CD8-positive, alpha-beta memory T cell (primary cell): ENCODE results near the gene SNRNP70. TPM values are rescaled to one million over a fixed set of nuclear protein-coding genes. Genes with fewer than 3 reads are reported as not detected.
"Not testable (repeated sequence)": the region's sequence is repeated elsewhere in the genome, so short reads cannot be mapped to it uniquely, and the experiment has no call there.

Experiments
- CTCF ChIA-PET: fragments of 350-600 bp; sonication (Branson Sonifier 250); formaldehyde crosslinking; loops from one replicate; lab custom pipeline; 2021; ENCODE audit warnings: antibody characterized with exemption; lab: Charles Lee
- POLR2A ChIA-PET: fragments of 350-600 bp; sonication (Branson Sonifier 250); formaldehyde crosslinking; loops from one replicate; lab custom pipeline; 2021; ENCODE audit warnings: antibody characterized with exemption; lab: Charles Lee
- DNase-seq, 5 donors: peaks; one replicate each; pipeline versions ENCODE4 v3.0.0 to v3.0.0-alpha.2; 2020 to 2022; ENCODE audit warnings: mixed read lengths in 1 of 5
- H3K27ac ChIP-seq: one replicate; pipeline ENCODE4 v1.7.0; 2013; ENCODE audit warnings: low read depth, mild to moderate bottlenecking, low read length, moderate library complexity
- H3K27me3 ChIP-seq: 2 replicates; pipeline ENCODE4 v1.7.0; 2013; ENCODE audit warnings: low read length, mild to moderate bottlenecking; ENCODE audit not compliant: insufficient read depth, poor library complexity, severe bottlenecking
- H3K36me3 ChIP-seq: 2 replicates; pipeline ENCODE4 v1.7.0; 2013; ENCODE audit warnings: mild to moderate bottlenecking, low read length, moderate library complexity; ENCODE audit not compliant: insufficient read depth
- H3K4me1 ChIP-seq: 2 replicates; pipeline ENCODE4 v1.7.0; 2013; ENCODE audit warnings: mild to moderate bottlenecking, low read length, moderate library complexity; ENCODE audit not compliant: insufficient read depth
- H3K4me3 ChIP-seq: 2 replicates; pipeline ENCODE4 v1.7.0; 2013; ENCODE audit warnings: mild to moderate bottlenecking, low read length
- H3K9me3 ChIP-seq: 2 replicates; pipeline ENCODE4 v1.7.0; 2013; ENCODE audit warnings: mild to moderate bottlenecking, low read length
- H3K27ac Mint-ChIP-seq, 8 donors: one replicate each; pipeline ENCODE4 v1.8.0; 2020 to 2021; ENCODE audit warnings: mixed read lengths in 8 of 8, mild to moderate bottlenecking in 6 of 8, inconsistent platforms in 3 of 8, moderate library complexity in 3 of 8
- H3K27me3 Mint-ChIP-seq, 2 donors: one replicate each; pipeline ENCODE4 v1.8.0; 2020 to 2021; ENCODE audit warnings: mixed read lengths in 2 of 2, mild to moderate bottlenecking in 1 of 2, moderate library complexity in 1 of 2
- H3K36me3 Mint-ChIP-seq, 3 donors: one replicate each; pipeline ENCODE4 v1.8.0; 2020 to 2021; ENCODE audit warnings: mixed read lengths in 3 of 3, inconsistent platforms in 1 of 3, mild to moderate bottlenecking in 1 of 3
- H3K4me1 Mint-ChIP-seq, 3 donors: one replicate each; pipeline ENCODE4 v1.8.0; 2020 to 2021; ENCODE audit warnings: mixed read lengths in 3 of 3, inconsistent platforms in 1 of 3, mild to moderate bottlenecking in 1 of 3
- H3K4me3 Mint-ChIP-seq, 7 donors: one replicate each; pipeline ENCODE4 v1.8.0; 2020 to 2021; ENCODE audit warnings: mixed read lengths in 7 of 7, mild to moderate bottlenecking in 6 of 7, moderate library complexity in 4 of 7, inconsistent platforms in 2 of 7
- H3K9me3 Mint-ChIP-seq, 5 donors: one replicate each; pipeline ENCODE4 v1.8.0; 2020 to 2022; ENCODE audit warnings: mixed read lengths in 5 of 5, mild to moderate bottlenecking in 3 of 5, moderate library complexity in 2 of 5, inconsistent platforms in 1 of 5
- polyA plus RNA-seq: library from polyadenylated mRNA; unstranded; fragments of 300-500 nt; fragmentation: Illumina TruSeq; gene quantifications from one replicate; pipeline ENCODE4 v1.2.3, GENCODE V29; 2021
- total RNA-seq, 2 experiments: library from RNA; stranded (reverse); gene quantifications; one replicate each; pipeline ENCODE4 v1.2.3, GENCODE V29; 2021

The SNRNP70 gene
- total and polyA plus RNA-seq, 3 experiments from 2014 or later = 66.2 to 221 (median 210) TPM

DNA sequence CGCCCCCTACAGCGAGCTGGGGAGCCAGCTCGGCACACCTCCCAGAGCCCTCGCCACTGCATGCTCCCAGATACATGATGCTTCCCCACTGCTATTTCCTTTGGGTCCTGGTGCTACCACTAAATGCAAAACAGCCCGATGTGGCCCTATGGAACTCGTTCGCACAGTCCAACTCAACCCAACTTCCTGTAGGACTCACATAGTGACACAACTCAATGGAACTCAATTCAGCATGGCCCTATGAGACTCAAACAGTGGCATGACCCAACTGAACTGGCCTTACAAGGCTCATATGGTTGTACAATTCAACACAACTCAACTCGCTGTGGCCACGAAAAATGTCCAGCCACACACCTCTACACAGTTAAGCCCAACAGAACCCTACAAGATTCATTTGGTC is 16.2 kb upstream of the SNRNP70 start:
- DNase-seq = no peak
- Mint-ChIP-seq H3K36me3 (peaks cover 0 to 7% (median 5%) of the 10 kb centered on the region in 3 donors), H3K4me1 (peaks cover 10 to 15% (median 14%) of the 10 kb centered on the region in 3 donors), H3K4me3 (no peak overlapping the region), H3K27me3 (peaks cover 69 to 82% of the 10 kb centered on the region in 2 donors), H3K9me3 (peaks cover 0 to 3% (median 2%) of the 10 kb centered on the region in 5 donors), H3K27ac (no peak overlapping the region)
- no peaks in the 10 kb centered on the region for H3K9me3 ChIP-seq
- ChIA-PET POLR2A (no interaction called here), CTCF (interaction anchor here (0.6 to 2.0 kb wide), 2 partner anchors 18 to 76 kb away, joined by 3 to 5 read pairs; partner anchors contain the start of genes GYS1 and RUVBL2)
- no peaks in the 10 kb centered on the region for H3K36me3 ChIP-seq
- H3K4me3 ChIP-seq = no peak overlapping the region
- H3K27me3 ChIP-seq = peaks cover 25% of the 10 kb centered on the region
- no peaks in the 10 kb centered on the region for H3K4me1 ChIP-seq
- H3K27ac ChIP-seq = no peak overlapping the region

DNA sequence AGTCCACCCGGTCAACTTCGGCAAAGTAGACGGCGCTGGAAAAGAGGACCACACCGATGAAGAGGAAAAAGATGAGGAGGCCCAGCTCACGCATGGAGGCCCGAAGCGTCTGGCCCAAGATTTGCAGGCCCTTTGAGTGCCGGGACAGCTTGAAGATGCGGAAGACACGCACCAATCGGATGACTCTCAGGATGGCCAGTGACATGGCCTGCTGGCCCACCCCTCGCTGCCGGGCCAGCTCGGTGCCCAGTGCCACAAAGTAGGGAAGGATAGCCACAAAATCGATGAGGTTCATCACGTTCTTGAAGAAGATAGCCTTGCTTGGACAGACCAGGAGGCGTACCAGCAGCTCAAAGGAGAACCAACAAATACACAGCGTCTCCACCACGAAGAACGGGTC is 14.8 kb upstream of the SNRNP70 start:
- DNase-seq = no peak
- no peak overlapping the region for H3K27ac ChIP-seq
- no peaks in the 10 kb centered on the region for H3K9me3 ChIP-seq
- CTCF ChIA-PET = interaction anchor here (2.0 kb wide), 1 partner anchor 77 kb away, joined by 5 read pairs; the partner anchor contains the start of genes GYS1 and RUVBL2
- H3K36me3 ChIP-seq = no peaks in the 10 kb centered on the region
- Mint-ChIP-seq H3K27ac (no peak overlapping the region), H3K9me3 (peaks cover 0 to 3% (median 2%) of the 10 kb centered on the region in 5 donors), H3K27me3 (peaks cover 69 to 83% of the 10 kb centered on the region in 2 donors), H3K4me1 (peaks cover 10 to 15% (median 13%) of the 10 kb centered on the region in 3 donors), H3K4me3 (peak overlapping the region in 2 of 7 donors; percentile 38 to 48), H3K36me3 (peaks cover 0 to 7% (median 5%) of the 10 kb centered on the region in 3 donors)
- peaks cover 29% of the 10 kb centered on the region for H3K27me3 ChIP-seq
- POLR2A ChIA-PET = no interaction called here
- no peaks in the 10 kb centered on the region for H3K4me1 ChIP-seq
- no peak overlapping the region for H3K4me3 ChIP-seq

DNA sequence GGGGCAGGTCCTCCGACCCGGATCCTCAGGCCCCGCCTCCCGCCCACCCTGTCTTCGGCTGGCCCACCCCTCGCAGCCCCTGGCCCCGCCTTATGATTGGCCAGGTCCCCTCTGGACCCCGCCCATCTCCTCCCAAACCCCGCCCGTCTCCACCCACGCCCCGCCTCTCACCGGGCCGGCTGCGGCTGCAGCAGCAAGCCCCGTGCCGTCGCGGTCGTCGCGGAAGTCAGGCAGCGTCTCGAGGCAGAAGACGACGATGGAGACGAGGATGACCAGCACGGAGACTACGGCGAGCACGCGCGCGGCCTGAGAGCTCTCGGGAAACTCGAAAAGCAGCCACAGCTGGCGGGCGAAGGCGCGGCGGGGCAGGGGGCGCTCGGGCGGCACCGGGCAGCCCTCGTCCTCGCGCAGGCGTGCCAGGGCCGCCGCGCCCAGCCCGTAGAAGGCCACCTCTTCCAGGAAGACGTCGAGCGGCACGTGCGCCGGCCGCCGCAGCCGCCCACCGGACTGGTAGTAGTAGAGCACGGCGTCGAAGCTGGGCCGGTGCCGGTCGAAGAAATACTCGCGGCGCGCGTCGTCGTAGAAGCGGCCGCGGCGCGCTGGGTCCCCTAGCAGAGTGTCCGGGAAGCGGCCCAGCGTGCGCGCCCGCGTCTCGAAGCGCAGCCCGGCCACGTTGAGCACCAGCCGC is 13.2 kb upstream of the SNRNP70 start:
- H3K4me3 Mint-ChIP-seq = no peak overlapping the region
- Histone ChIP-seq H3K27ac (no peak overlapping the region), H3K27me3 (peaks cover 19% of the 10 kb centered on the region), H3K36me3 (no peaks in the 10 kb centered on the region), H3K9me3 (no peaks in the 10 kb centered on the region), H3K4me3 (no peak overlapping the region), H3K4me1 (no peaks in the 10 kb centered on the region)
- H3K27me3 Mint-ChIP-seq = peaks cover 61 to 74% of the 10 kb centered on the region in 2 donors
- peaks cover 10 to 15% (median 10%) of the 10 kb centered on the region in 3 donors for H3K4me1 Mint-ChIP-seq
- H3K9me3 Mint-ChIP-seq = peaks cover 0 to 3% (median 2%) of the 10 kb centered on the region in 5 donors
- ChIA-PET CTCF (no interaction called here), POLR2A (no interaction called here)
- DNase-seq = no peak
- no peak overlapping the region for H3K27ac Mint-ChIP-seq
- H3K36me3 Mint-ChIP-seq = peaks cover 0 to 7% (median 5%) of the 10 kb centered on the region in 3 donors

GRCh38 chr19:49073514-49074378 is 11.5 kb upstream of the SNRNP70 start:
- H3K9me3 Mint-ChIP-seq = peaks cover 0 to 3% (median 0%) of the 10 kb centered on the region in 5 donors
- no peak for DNase-seq
- peaks cover 54 to 66% of the 10 kb centered on the region in 2 donors for H3K27me3 Mint-ChIP-seq
- no peak overlapping the region for H3K4me3 ChIP-seq
- CTCF ChIA-PET = interaction anchor here (0.6 to 1.3 kb wide), 3 partner anchors 59 to 73 kb away, joined by 3 read pairs; no protein-coding TSS in a partner anchor
- peaks cover 18% of the 10 kb centered on the region for H3K27me3 ChIP-seq
- no peaks in the 10 kb centered on the region for H3K36me3 ChIP-seq
- H3K4me1 Mint-ChIP-seq = peaks cover 10 to 15% (median 10%) of the 10 kb centered on the region in 3 donors
- peak overlapping the region in 4 of 7 donors; percentile 0 to 64 (median 26) for H3K4me3 Mint-ChIP-seq
- H3K4me1 ChIP-seq = no peaks in the 10 kb centered on the region
- peak overlapping the region in 3 of 8 donors; percentile 1 to 65 (median 50) for H3K27ac Mint-ChIP-seq
- no peaks in the 10 kb centered on the region for H3K9me3 ChIP-seq
- H3K36me3 Mint-ChIP-seq = peaks cover 0 to 7% (median 5%) of the 10 kb centered on the region in 3 donors
- POLR2A ChIA-PET = interaction anchor here (0.6 kb wide), 1 partner anchor 528 kb away, joined by 5 read pairs; no protein-coding TSS in a partner anchor
- peak overlapping the region; percentile 11 for H3K27ac ChIP-seq

DNA sequence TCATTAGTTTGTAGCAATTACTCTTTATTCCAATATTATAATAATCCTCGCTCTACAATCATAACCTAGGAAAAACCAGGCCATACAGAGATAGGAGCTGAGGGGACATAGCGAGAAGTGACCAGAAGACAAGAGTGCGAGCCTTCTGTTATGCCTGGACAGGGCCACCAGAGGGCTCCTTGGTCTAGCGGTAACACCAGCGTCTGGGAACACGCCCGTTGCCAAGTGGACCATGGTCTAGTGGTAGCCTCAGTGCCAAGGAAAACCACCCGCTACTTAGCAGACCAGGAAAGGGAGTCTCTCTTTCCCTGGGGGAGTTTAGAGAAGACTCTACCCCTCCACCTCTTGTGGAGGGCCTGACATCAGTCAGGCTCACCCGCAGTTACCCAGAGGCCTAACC is 10.4 kb upstream of the SNRNP70 start:
- not testable (repeated sequence) for DNase-seq, H3K9me3 ChIP-seq, H3K36me3 ChIP-seq, H3K4me3 ChIP-seq, H3K9me3 Mint-ChIP-seq, H3K36me3 Mint-ChIP-seq, H3K27ac ChIP-seq, H3K4me1 ChIP-seq, H3K4me3 Mint-ChIP-seq
- H3K27me3 Mint-ChIP-seq = peaks cover 44 to 54% of the 10 kb centered on the region in 2 donors
- peaks cover 10 to 15% (median 10%) of the 10 kb centered on the region in 3 donors for H3K4me1 Mint-ChIP-seq
- ChIA-PET POLR2A (interaction anchor here (0.6 kb wide), 1 partner anchor 527 kb away, joined by 5 read pairs; no protein-coding TSS in a partner anchor), CTCF (interaction anchor here (1.3 kb wide), 1 partner anchor 62 kb away, joined by 3 read pairs; no protein-coding TSS in a partner anchor)
- H3K27ac Mint-ChIP-seq = peak overlapping the region in 1 of 8 donors; percentile 58
- H3K27me3 ChIP-seq = peaks cover 14% of the 10 kb centered on the region

- H3K27ac Mint-ChIP-seq = peak overlapping the region in 1 of 8 donors; percentile 34
- H3K9me3 Mint-ChIP-seq = peaks cover 0 to 2% (median 0%) of the 10 kb centered on the region in 5 donors
- Histone ChIP-seq H3K4me1 (peaks cover 4% of the 10 kb centered on the region), H3K27ac (no peak overlapping the region), H3K9me3 (no peaks in the 10 kb centered on the region), H3K4me3 (no peak overlapping the region), H3K36me3 (no peaks in the 10 kb centered on the region), H3K27me3 (no peaks in the 10 kb centered on the region)
- peaks cover 6 to 13% (median 12%) of the 10 kb centered on the region in 3 donors for H3K4me1 Mint-ChIP-seq
- H3K27me3 Mint-ChIP-seq = peaks cover 15 to 20% of the 10 kb centered on the region in 2 donors
- no peak for DNase-seq
- peak overlapping the region in 1 of 7 donors; percentile 19 for H3K4me3 Mint-ChIP-seq
- ChIA-PET CTCF (no interaction called here), POLR2A (no interaction called here)
- H3K36me3 Mint-ChIP-seq = peaks cover 0 to 3% (median 0%) of the 10 kb centered on the region in 3 donors
Measured at GRCh38 chr19:49080392-49080791, 4.9 kb upstream of the SNRNP70 start.

GRCh38 chr19:49081273-49081672 is 4.0 kb upstream of the SNRNP70 start:
- CTCF ChIA-PET = no interaction called here
- Mint-ChIP-seq H3K36me3 (peaks cover 0 to 11% (median 0%) of the 10 kb centered on the region in 3 donors), H3K27me3 (peaks cover 14 to 15% of the 10 kb centered on the region in 2 donors), H3K4me3 (peak overlapping the region in 1 of 7 donors; percentile 29), H3K4me1 (peaks cover 11 to 18% (median 17%) of the 10 kb centered on the region in 3 donors), H3K9me3 (peaks cover 0 to 2% (median 0%) of the 10 kb centered on the region in 5 donors), H3K27ac (no peak overlapping the region)
- no peak overlapping the region for H3K4me3 ChIP-seq
- H3K27ac ChIP-seq = no peak overlapping the region
- H3K27me3 ChIP-seq = no peaks in the 10 kb centered on the region
- POLR2A ChIA-PET = interaction anchor here (0.7 kb wide), 1 partner anchor 66 kb away, joined by 7 read pairs; no protein-coding TSS in a partner anchor
- H3K4me1 ChIP-seq = peaks cover 9% of the 10 kb centered on the region
- H3K9me3 ChIP-seq = no peaks in the 10 kb centered on the region
- DNase-seq = no peak
- H3K36me3 ChIP-seq = no peaks in the 10 kb centered on the region
